Activated CD8-positive, alpha-beta T cell treated with anti-CD3 and anti-CD28 coated beads for 36 hours (primary cell): ENCODE results near the gene CLEC4A. TPM values are rescaled to one million over a fixed set of nuclear protein-coding genes. Genes with fewer than 3 reads are reported as not detected.

Experiments
- ATAC-seq: fragments of 200-7000 bp; cut with Tn5 transposase; one replicate; pipeline ENCODE4 v1.10.0; 2021; ENCODE audit warnings: mild to moderate bottlenecking, moderate library complexity
- CTCF ChIA-PET: fragments of 350-600 bp; sonication (Branson Sonifier 250); formaldehyde crosslinking; loops from one replicate; lab custom pipeline; 2021; ENCODE audit warnings: antibody characterized with exemption; lab: Charles Lee
- POLR2A ChIA-PET: fragments of 350-600 bp; sonication (Branson Sonifier 250); formaldehyde crosslinking; loops from one replicate; lab custom pipeline; 2021; ENCODE audit warnings: antibody characterized with exemption; lab: Charles Lee
- DNase-seq: peaks from one replicate; pipeline ENCODE4 v3.0.0-alpha.2; 2020
- H3K27ac Mint-ChIP-seq: one replicate; pipeline ENCODE4 v1.8.0; 2021; ENCODE audit warnings: mild to moderate bottlenecking, mixed read lengths
- H3K27me3 Mint-ChIP-seq: one replicate; pipeline ENCODE4 v1.8.0; 2021; ENCODE audit warnings: mixed read lengths
- H3K36me3 Mint-ChIP-seq: one replicate; pipeline ENCODE4 v1.8.0; 2021; ENCODE audit warnings: low read depth, mixed read lengths
- H3K4me1 Mint-ChIP-seq: one replicate; pipeline ENCODE4 v1.8.0; 2021; ENCODE audit warnings: low read depth, mixed read lengths
- H3K4me3 Mint-ChIP-seq: one replicate; pipeline ENCODE4 v1.8.0; 2021; ENCODE audit warnings: mild to moderate bottlenecking, moderate library complexity, mixed read lengths
- H3K9me3 Mint-ChIP-seq: one replicate; pipeline ENCODE4 v1.8.0; 2021; ENCODE audit warnings: mixed read lengths
- CTCF ChIP-seq: fragments of 200-600 bp; IDR thresholded peaks from one replicate; pipeline ENCODE4 v1.8.0; 2022; ENCODE audit warnings: antibody characterized with exemption, mild to moderate bottlenecking
- intact Hi-C: fragments of 100-400 bp; cut with micrococcal nuclease; formaldehyde crosslinking; loops from one replicate; pipeline ENCODE4 v1.10.0; 2022
- total RNA-seq, 2 experiments: library from RNA; stranded (reverse); gene quantifications; one replicate each; pipeline ENCODE4 v1.2.3, GENCODE V29; 2021

Gene CLEC4A
- total RNA-seq, 2 experiments from 2014 or later: 0.98 to 2.0 TPM

GRCh38 chr12:8145754-8146441, 22.5 kb downstream of the CLEC4A start:
- H3K4me3 Mint-ChIP-seq: no peak overlapping the region
- CTCF ChIA-PET: no interaction called here
- H3K36me3 Mint-ChIP-seq: peaks cover 8% of the 10 kb centered on the region
- DNase-seq: no peak
- no peak overlapping the region for H3K27ac Mint-ChIP-seq
- POLR2A ChIA-PET: no interaction called here
- no peak for TF ChIP-seq CTCF
- no peak for ATAC-seq
- H3K9me3 Mint-ChIP-seq: peaks cover 8% of the 10 kb centered on the region
- H3K27me3 Mint-ChIP-seq: peaks cover 4% of the 10 kb centered on the region
- no peaks in the 10 kb centered on the region for H3K4me1 Mint-ChIP-seq
- intact Hi-C loops: no loop called here

GRCh38 chr12:8146442-8146771, 23.0 kb downstream of the CLEC4A start:
- no peak for ATAC-seq
- Mint-ChIP-seq H3K4me1 (no peaks in the 10 kb centered on the region), H3K27ac (no peak overlapping the region), H3K27me3 (peaks cover 4% of the 10 kb centered on the region), H3K4me3 (no peak overlapping the region), H3K9me3 (peaks cover 7% of the 10 kb centered on the region), H3K36me3 (peaks cover 7% of the 10 kb centered on the region)
- no peak for DNase-seq
- intact Hi-C loops: no loop called here
- TF ChIP-seq CTCF: no peak
- ChIA-PET CTCF (interaction anchor here (1.1 kb wide), 1 partner anchor 16 kb away, joined by 3 read pairs; no protein-coding TSS in a partner anchor), POLR2A (no interaction called here)

GRCh38 chr12:8154526-8154925, 31.1 kb downstream of the CLEC4A start:
- ATAC-seq (no peak), DNase-seq (no peak)
- H3K4me1 Mint-ChIP-seq: peaks cover 23% of the 10 kb centered on the region
- no peaks in the 10 kb centered on the region for H3K9me3 Mint-ChIP-seq
- no peak overlapping the region for H3K4me3 Mint-ChIP-seq
- H3K27ac Mint-ChIP-seq: peak overlapping the region; percentile 22
- intact Hi-C loops: no loop called here
- H3K36me3 Mint-ChIP-seq: no peaks in the 10 kb centered on the region
- ChIA-PET POLR2A (no interaction called here), CTCF (interaction anchor here (1.1 kb wide), 1 partner anchor 77 kb away, joined by 3 read pairs; no protein-coding TSS in a partner anchor)
- TF ChIP-seq CTCF: no peak
- H3K27me3 Mint-ChIP-seq: peaks cover 2% of the 10 kb centered on the region

GRCh38 chr12:8156416-8156815, 33.0 kb downstream of the CLEC4A start:
- no peak for TF ChIP-seq CTCF
- Mint-ChIP-seq H3K27me3 (peaks cover 2% of the 10 kb centered on the region), H3K4me3 (no peak overlapping the region), H3K36me3 (no peaks in the 10 kb centered on the region), H3K9me3 (no peaks in the 10 kb centered on the region), H3K27ac (no peak overlapping the region), H3K4me1 (peaks cover 23% of the 10 kb centered on the region)
- ChIA-PET CTCF (no interaction called here), POLR2A (no interaction called here)
- DNase-seq (no peak), ATAC-seq (no peak)
- intact Hi-C loops: no loop called here

GRCh38 chr12:8156845-8157244, 33.4 kb downstream of the CLEC4A start, which contains the start of gene ZNF705A:
Gene ZNF705A, plus strand, starts transcription at chr12:8157015. Its CDS starts 15,611 bp downstream, at chr12:8172626.
- no peaks in the 10 kb centered on the region for H3K36me3 Mint-ChIP-seq
- TF ChIP-seq CTCF: no peak
- H3K4me1 Mint-ChIP-seq: peaks cover 23% of the 10 kb centered on the region
- H3K27ac Mint-ChIP-seq: no peak within 1 kb of the TSS
- intact Hi-C loops: no loop called here
- H3K27me3 Mint-ChIP-seq: peaks cover 2% of the 10 kb centered on the region
- H3K9me3 Mint-ChIP-seq: no peaks in the 10 kb centered on the region
- no peak within 1 kb of the TSS for H3K4me3 Mint-ChIP-seq
- ATAC-seq: no peak
- no peak for DNase-seq
- POLR2A ChIA-PET: no interaction called here
- CTCF ChIA-PET: no interaction called here
